Measurements from ENCODE around the gene DCDC2B. TPM values are rescaled to one million over a fixed set of nuclear protein-coding genes. Genes with fewer than 3 reads are reported as not detected.
A peak's percentile ranks its signal among the peaks of the same experiment; 100 is the strongest.

The DCDC2B gene
- total and polyA plus RNA-seq, 9 of the 15 experiments (the other 6 are each of a cell fraction or from before 2014, with no cell fraction given): not detected

DNA sequence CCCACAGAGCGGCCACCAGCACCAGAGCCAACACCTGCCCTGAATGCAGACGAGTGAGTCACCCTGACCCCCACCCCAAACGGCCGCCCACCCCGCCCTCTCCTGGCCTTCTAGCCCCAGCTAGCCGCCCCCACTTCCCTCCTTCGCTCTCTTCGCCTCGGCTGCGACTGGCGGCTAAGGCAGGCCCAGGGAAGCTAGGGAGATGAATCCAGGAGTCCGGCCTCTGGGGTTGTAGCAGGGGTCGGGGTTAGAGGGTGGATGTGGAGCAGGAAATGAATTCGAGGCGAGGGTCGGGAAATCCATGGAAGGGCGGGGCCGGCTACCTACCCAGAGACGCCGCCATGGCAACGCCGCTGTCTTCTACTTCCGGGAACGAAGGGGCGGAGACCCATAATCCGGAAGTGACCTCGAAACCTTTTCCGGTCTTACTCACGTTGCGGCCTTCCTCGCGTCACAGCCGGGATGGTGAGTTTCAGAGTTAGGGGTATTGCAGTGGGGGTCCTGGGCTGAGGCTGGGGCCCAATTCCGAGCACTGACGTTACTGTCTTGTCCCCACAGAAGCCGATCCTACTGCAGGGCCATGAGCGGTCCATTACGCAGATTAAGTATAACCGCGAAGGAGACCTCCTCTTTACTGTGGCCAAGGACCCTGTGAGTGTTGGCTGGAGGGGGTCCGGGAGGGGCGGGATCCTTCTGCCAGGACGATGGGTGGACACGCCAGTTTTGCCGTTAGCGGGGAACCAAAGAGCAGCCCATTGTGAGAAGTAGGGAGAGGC lies 13.3 kb downstream of the DCDC2B start, which contains the start of the genes EIF3I and TMEM234 (continued):
- TF ChIP-seq IRF1 (CRISPR knock-in tag; IDR thresholded peaks at IDR 0.05; ENCODE audit: borderline replicate concordance): no peak
- no peak for TF ChIP-seq ZNF24 (IDR thresholded peaks at IDR 0.05)
- no peak for TF ChIP-seq ZNF584 (CRISPR knock-in tag; IDR thresholded peaks at IDR 0.05; ENCODE audit: low read depth)
- TF ChIP-seq ZNF3 (CRISPR knock-in tag; IDR thresholded peaks at IDR 0.05): no peak
- peak; percentile 42; the same call in 1 of the 2 replicates for TF ChIP-seq BRD4 (IDR thresholded peaks at IDR 0.05)
- TF ChIP-seq NR4A1 (CRISPR knock-in tag; IDR thresholded peaks at IDR 0.05): 0 out of 2 replicates have a peak, but pooled peaks have one; percentile 21
- TF ChIP-seq NR4A1 (tag; IDR thresholded peaks at IDR 0.05): no peak
- no peak for TF ChIP-seq RNF2 (IDR thresholded peaks at IDR 0.05)
- TF ChIP-seq ZNF655 (CRISPR knock-in tag; IDR thresholded peaks at IDR 0.05): no peak
- no peak for TF ChIP-seq NCOR1 (IDR thresholded peaks at IDR 0.05)
- no peak for TF ChIP-seq PPARD (CRISPR knock-in tag; IDR thresholded peaks at IDR 0.05)
- no peak for TF ChIP-seq LCOR (CRISPR knock-in tag; IDR thresholded peaks at IDR 0.05)
- TF ChIP-seq, protein P1, sequence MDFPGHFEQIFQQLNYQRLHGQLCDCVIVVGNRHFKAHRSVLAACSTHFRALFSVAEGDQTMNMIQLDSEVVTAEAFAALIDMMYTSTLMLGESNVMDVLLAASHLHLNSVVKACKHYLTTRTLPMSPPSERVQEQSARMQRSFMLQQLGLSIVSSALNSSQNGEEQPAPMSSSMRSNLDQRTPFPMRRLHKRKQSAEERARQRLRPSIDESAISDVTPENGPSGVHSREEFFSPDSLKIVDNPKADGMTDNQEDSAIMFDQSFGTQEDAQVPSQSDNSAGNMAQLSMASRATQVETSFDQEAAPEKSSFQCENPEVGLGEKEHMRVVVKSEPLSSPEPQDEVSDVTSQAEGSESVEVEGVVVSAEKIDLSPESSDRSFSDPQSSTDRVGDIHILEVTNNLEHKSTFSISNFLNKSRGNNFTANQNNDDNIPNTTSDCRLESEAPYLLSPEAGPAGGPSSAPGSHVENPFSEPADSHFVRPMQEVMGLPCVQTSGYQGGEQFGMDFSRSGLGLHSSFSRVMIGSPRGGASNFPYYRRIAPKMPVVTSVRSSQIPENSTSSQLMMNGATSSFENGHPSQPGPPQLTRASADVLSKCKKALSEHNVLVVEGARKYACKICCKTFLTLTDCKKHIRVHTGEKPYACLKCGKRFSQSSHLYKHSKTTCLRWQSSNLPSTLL (IDR thresholded peaks at IDR 0.05): no peak
- TF ChIP-seq SRSF3 (IDR thresholded peaks at IDR 0.05; ENCODE audit: insufficient read depth, low read length): no peak
- TF ChIP-seq SMARCA5 (IDR thresholded peaks at IDR 0.05): no peak; the same call in 1 of the 2 replicates
- TF ChIP-seq ELK3 (CRISPR knock-in tag; IDR thresholded peaks at IDR 0.05): no peak
- no peak for TF ChIP-seq ZNF134 (CRISPR knock-in tag; conservative IDR thresholded peaks at IDR 0.05)
- TF ChIP-seq DDX20 (tag; IDR thresholded peaks at IDR 0.05; ENCODE audit: low read depth): no peak
- no peak for TF ChIP-seq NBN (IDR thresholded peaks at IDR 0.05; ENCODE audit: low read depth)
- TF ChIP-seq ZBTB34 (CRISPR knock-in tag; IDR thresholded peaks at IDR 0.05): no peak
- no peak for TF ChIP-seq TFAM (CRISPR knock-in tag; conservative IDR thresholded peaks at IDR 0.05)
- TF ChIP-seq RB1 (IDR thresholded peaks at IDR 0.05; ENCODE audit: low read depth): peak; percentile 23; the same call in 1 of the 2 replicates

All from K562 (cell line).